ENCODE measurements around the gene TMEM135.
"Not testable (repeated sequence)": the region's sequence is repeated elsewhere in the genome, so short reads cannot be mapped to it uniquely, and the experiment has no call there.

The TMEM135 gene

GRCh38 chr11:87037450-87038234, at the start of gene TMEM135:
TSS of gene TMEM135 (plus strand) at chr11:87037934. CDS start at chr11:87038046, 112 bp downstream.
- DNase-seq (ENCODE audit: insufficient read length, low spot score) (peak; percentile 81), FAIRE-seq (peak; percentile 91)
- peak; percentile 30 for TF ChIP-seq POLR2A (IDR thresholded peaks at IDR 0.05; ENCODE audit: low read depth, low read length)

GRCh38 chr11:86988351-86988881, 49.3 kb upstream of the TMEM135 start:
- FAIRE-seq: no peak

GRCh38 chr11:86990031-86990430, 47.7 kb upstream of the TMEM135 start:
- no peak for TF ChIP-seq POLR2A (IDR thresholded peaks at IDR 0.05; ENCODE audit: low read depth, low read length)
- DNase-seq (ENCODE audit: insufficient read length, low spot score): no peak
- FAIRE-seq: no peak

More at GRCh38 chr11:86988351-86988881, 49.3 kb upstream of the TMEM135 start:
- no peak for DNase-seq (ENCODE audit: insufficient read length, low spot score)
- TF ChIP-seq POLR2A (IDR thresholded peaks at IDR 0.05; ENCODE audit: low read depth, low read length): no peak

GRCh38 chr11:86990515-86990914, 47.2 kb upstream of the TMEM135 start:
- FAIRE-seq (no peak), DNase-seq (ENCODE audit: insufficient read length, low spot score) (peak; percentile 17)
- no peak for TF ChIP-seq POLR2A (IDR thresholded peaks at IDR 0.05; ENCODE audit: low read depth, low read length)

GRCh38 chr11:86991341-86991740, 46.4 kb upstream of the TMEM135 start:
- FAIRE-seq: no peak
- DNase-seq (ENCODE audit: insufficient read length, low spot score): no peak
- no peak for TF ChIP-seq POLR2A (IDR thresholded peaks at IDR 0.05; ENCODE audit: low read depth, low read length)

GRCh38 chr11:86992340-86992739, 45.4 kb upstream of the TMEM135 start:
- FAIRE-seq: not testable (repeated sequence)

GRCh38 chr11:86993031-86993430, 44.7 kb upstream of the TMEM135 start:
- no peak for TF ChIP-seq POLR2A (IDR thresholded peaks at IDR 0.05; ENCODE audit: low read depth, low read length)
- DNase-seq (ENCODE audit: insufficient read length, low spot score) (no peak), FAIRE-seq (no peak)

More at GRCh38 chr11:86992340-86992739, 45.4 kb upstream of the TMEM135 start:
- not testable (repeated sequence) for DNase-seq (ENCODE audit: insufficient read length, low spot score)

- FAIRE-seq (no peak), DNase-seq (ENCODE audit: insufficient read length, low spot score) (no peak)
- no peak for TF ChIP-seq POLR2A (IDR thresholded peaks at IDR 0.05; ENCODE audit: low read depth, low read length)
Measured at GRCh38 chr11:86996953-86997570, 40.7 kb upstream of the TMEM135 start.

GRCh38 chr11:86999388-86999787, 38.3 kb upstream of the TMEM135 start:
- no peak for DNase-seq (ENCODE audit: insufficient read length, low spot score)
- FAIRE-seq: no peak
- TF ChIP-seq POLR2A (IDR thresholded peaks at IDR 0.05; ENCODE audit: low read depth, low read length): no peak

GRCh38 chr11:86999859-87000753, 37.6 kb upstream of the TMEM135 start:
- no peak for DNase-seq (ENCODE audit: insufficient read length, low spot score)
- TF ChIP-seq POLR2A (IDR thresholded peaks at IDR 0.05; ENCODE audit: low read depth, low read length): no peak
- no peak for FAIRE-seq

- DNase-seq (ENCODE audit: insufficient read length, low spot score): no peak
- TF ChIP-seq POLR2A (IDR thresholded peaks at IDR 0.05; ENCODE audit: low read depth, low read length): no peak
- no peak for FAIRE-seq
Measured at GRCh38 chr11:87002918-87003317, 34.8 kb upstream of the TMEM135 start.

- DNase-seq (ENCODE audit: insufficient read length, low spot score); FAIRE-seq: not testable (repeated sequence)
Measured at GRCh38 chr11:87004281-87004680, 33.5 kb upstream of the TMEM135 start.

- FAIRE-seq (no peak), DNase-seq (ENCODE audit: insufficient read length, low spot score) (no peak)
- no peak for TF ChIP-seq POLR2A (IDR thresholded peaks at IDR 0.05; ENCODE audit: low read depth, low read length)
Measured at GRCh38 chr11:87005569-87005921, 32.2 kb upstream of the TMEM135 start.

- TF ChIP-seq POLR2A (IDR thresholded peaks at IDR 0.05; ENCODE audit: low read depth, low read length): no peak
- FAIRE-seq: no peak
- DNase-seq (ENCODE audit: insufficient read length, low spot score): no peak
Measured at GRCh38 chr11:87006035-87006434, 31.7 kb upstream of the TMEM135 start.

Measured in H54 (cell line).